Fibroblast of lung (primary cell): ENCODE measurements around the gene SPPL2A. TPM values are rescaled to one million over a fixed set of nuclear protein-coding genes. Genes with fewer than 3 reads are reported as not detected.
A peak's percentile ranks its signal among the peaks of the same experiment; 100 is the strongest.

Source experiments
- DNase-seq, 2 donors: peaks; one replicate each; pipeline versions ENCODE4 v3.0.0 to v3.0.0-alpha.2; 2010; ENCODE audit warnings: low read depth in 2 of 2
- H2AFZ ChIP-seq: 2 replicates; pipeline ENCODE4 v1.5.1; 2012; ENCODE audit warnings: low read length, control low read depth, inconsistent platforms
- H3K27ac ChIP-seq: 2 replicates; pipeline ENCODE4 v1.5.1; 2011; ENCODE audit warnings: low read length, control low read depth; ENCODE audit not compliant: insufficient read depth
- H3K27me3 ChIP-seq: 2 replicates; pipeline ENCODE4 v1.5.1; 2011; ENCODE audit warnings: mild to moderate bottlenecking, low read length; ENCODE audit not compliant: control insufficient read depth, insufficient read depth
- H3K36me3 ChIP-seq: 2 replicates; pipeline ENCODE4 v1.5.1; 2011; ENCODE audit warnings: low read length; ENCODE audit not compliant: control insufficient read depth, insufficient read depth
- H3K4me1 ChIP-seq: 2 replicates; pipeline ENCODE4 v1.5.1; 2011; ENCODE audit warnings: low read length; ENCODE audit not compliant: control insufficient read depth, insufficient read depth; ENCODE audit errors: extremely low read depth
- H3K4me2 ChIP-seq: 2 replicates; pipeline ENCODE4 v1.5.1; 2011; ENCODE audit warnings: low read length, control low read depth; ENCODE audit not compliant: insufficient read depth; ENCODE audit errors: extremely low read depth
- H3K4me3 ChIP-seq, 4 experiments: fragments of 200-600 bp in 1 of 4; sonication (generic) in 1 of 4; replicated peaks in 1 of 4; 2 replicates each; pipeline ENCODE4 v1.5.1; 2011 to 2016; ENCODE audit warnings: low read length in 4 of 4, low read depth in 3 of 4, mild to moderate bottlenecking in 3 of 4, control low read depth in 2 of 4, inconsistent platforms in 1 of 4, mixed read lengths in 1 of 4; ENCODE audit not compliant: insufficient read depth in 1 of 4; ENCODE audit errors: control extremely low read depth in 1 of 4
- H3K79me2 ChIP-seq: 2 replicates; pipeline ENCODE4 v1.5.1; 2012; ENCODE audit warnings: mild to moderate bottlenecking, low read length, inconsistent platforms; ENCODE audit not compliant: control insufficient read depth, insufficient read depth
- H3K9ac ChIP-seq: 2 replicates; pipeline ENCODE4 v1.5.1; 2011; ENCODE audit warnings: mild to moderate bottlenecking, low read length, control low read depth; ENCODE audit not compliant: insufficient read depth
- H3K9me3 ChIP-seq: 2 replicates; pipeline ENCODE4 v1.5.1; 2012; ENCODE audit warnings: low read depth, low read length; ENCODE audit not compliant: control insufficient read depth, insufficient read depth
- H4K20me1 ChIP-seq: 2 replicates; pipeline ENCODE4 v1.5.1; 2011; ENCODE audit warnings: low read length; ENCODE audit not compliant: control insufficient read depth, insufficient read depth; ENCODE audit errors: extremely low read depth
- EZH2 ChIP-seq: IDR thresholded peaks from 2 replicates; pipeline ENCODE4 v1.5.1; 2012; ENCODE audit warnings: low read length, control low read depth, mild to moderate bottlenecking; ENCODE audit errors: missing control alignments
- polyA plus RNA-seq, 2 donors: library from polyadenylated mRNA; depleted of rRNA in 1 of 2; stranded (reverse) in 1 of 2; unstranded in 1 of 2; fragments of >200 nt; gene quantifications; 2 replicates each; pipeline ENCODE4 v1.2.1, GENCODE V29; 2011 to 2012; ENCODE audit warnings: missing spikeins in 1 of 2
- total RNA-seq: library from RNA; depleted of rRNA; stranded (reverse); fragments of >200 nt; gene quantifications from 2 replicates; pipeline ENCODE4 v1.2.1, GENCODE V29; 2014
- TF ChIP-seq, protein P1 (sequence below), 2 donors: IDR thresholded peaks in 1 of 2; conservative IDR thresholded peaks in 1 of 2; 1 replicate in 1 of 2; 2 replicates in 1 of 2; pipeline ENCODE4 v1.5.1; 2011 to 2012; ENCODE audit warnings: low read length in 2 of 2, control low read depth in 1 of 2, inconsistent platforms in 1 of 2, low read depth in 1 of 2, mild to moderate bottlenecking in 1 of 2

Gene SPPL2A
- total and polyA plus RNA-seq, 2 donors (not counting 1 experiment from before 2014, with no cell fraction given): 97.6 to 120 TPM

DNA sequence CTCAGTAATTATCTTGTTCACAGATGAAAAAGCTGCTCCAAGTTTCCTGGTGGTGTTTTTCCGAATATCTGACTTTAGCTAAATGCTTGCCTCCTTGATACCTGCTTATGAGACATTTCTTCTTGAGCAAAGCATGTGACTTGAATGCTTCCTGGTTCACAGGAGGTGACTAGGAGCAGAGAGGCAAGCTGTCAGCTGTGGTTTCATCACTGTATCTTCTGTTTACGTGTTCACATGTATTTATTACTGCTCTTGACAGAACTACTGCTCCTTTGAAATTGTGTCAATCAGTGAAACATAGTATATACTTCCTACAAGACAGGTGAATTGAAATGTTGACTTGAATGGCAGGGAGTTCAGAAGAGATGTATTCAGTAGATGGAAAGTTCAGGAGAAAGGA is 8.9 kb upstream of the SPPL2A start:
- H3K36me3 ChIP-seq: no peaks in the 10 kb centered on the region
- H3K4me2 ChIP-seq: no peak overlapping the region
- TF ChIP-seq, protein P1, sequence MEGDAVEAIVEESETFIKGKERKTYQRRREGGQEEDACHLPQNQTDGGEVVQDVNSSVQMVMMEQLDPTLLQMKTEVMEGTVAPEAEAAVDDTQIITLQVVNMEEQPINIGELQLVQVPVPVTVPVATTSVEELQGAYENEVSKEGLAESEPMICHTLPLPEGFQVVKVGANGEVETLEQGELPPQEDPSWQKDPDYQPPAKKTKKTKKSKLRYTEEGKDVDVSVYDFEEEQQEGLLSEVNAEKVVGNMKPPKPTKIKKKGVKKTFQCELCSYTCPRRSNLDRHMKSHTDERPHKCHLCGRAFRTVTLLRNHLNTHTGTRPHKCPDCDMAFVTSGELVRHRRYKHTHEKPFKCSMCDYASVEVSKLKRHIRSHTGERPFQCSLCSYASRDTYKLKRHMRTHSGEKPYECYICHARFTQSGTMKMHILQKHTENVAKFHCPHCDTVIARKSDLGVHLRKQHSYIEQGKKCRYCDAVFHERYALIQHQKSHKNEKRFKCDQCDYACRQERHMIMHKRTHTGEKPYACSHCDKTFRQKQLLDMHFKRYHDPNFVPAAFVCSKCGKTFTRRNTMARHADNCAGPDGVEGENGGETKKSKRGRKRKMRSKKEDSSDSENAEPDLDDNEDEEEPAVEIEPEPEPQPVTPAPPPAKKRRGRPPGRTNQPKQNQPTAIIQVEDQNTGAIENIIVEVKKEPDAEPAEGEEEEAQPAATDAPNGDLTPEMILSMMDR (conservative IDR thresholded peaks at IDR 0.05 in 1 of 2, IDR thresholded peaks at IDR 0.05 in 1 of 2; ENCODE audit: low read depth in 1 of 2, low read length in 2 of 2): no peak
- no peak for TF ChIP-seq EZH2
- H3K9me3 ChIP-seq: no peaks in the 10 kb centered on the region
- DNase-seq: no peak
- H3K4me1 ChIP-seq: no peaks in the 10 kb centered on the region
- H4K20me1 ChIP-seq: no peaks in the 10 kb centered on the region
- H3K27me3 ChIP-seq: no peaks in the 10 kb centered on the region
- no peak overlapping the region for H3K27ac ChIP-seq
- no peak overlapping the region for H2AFZ ChIP-seq
- no peak overlapping the region for H3K9ac ChIP-seq
- H3K79me2 ChIP-seq: no peaks in the 10 kb centered on the region
- H3K4me3 ChIP-seq: no peak overlapping the region

DNA sequence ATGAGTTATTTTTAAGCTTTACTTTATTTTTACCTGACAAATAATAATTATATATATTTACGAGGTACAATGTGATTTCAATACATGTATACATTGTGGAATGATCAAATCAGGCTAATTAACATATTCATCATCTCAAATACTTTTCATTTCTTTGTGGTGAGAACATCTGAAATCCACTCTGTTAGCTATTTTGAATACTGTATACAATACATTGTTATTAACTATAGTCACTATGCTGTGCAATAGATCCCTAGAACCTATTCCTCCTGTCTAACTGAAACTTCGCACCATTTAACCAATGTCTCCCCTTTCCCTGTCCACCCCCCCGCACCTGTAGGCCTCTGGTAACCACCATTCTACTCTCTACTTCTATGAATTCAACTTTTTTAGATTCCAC is 7.9 kb upstream of the SPPL2A start:
- no peak overlapping the region for H3K9ac ChIP-seq
- H3K4me1 ChIP-seq: no peaks in the 10 kb centered on the region
- no peaks in the 10 kb centered on the region for H3K9me3 ChIP-seq
- H3K4me3 ChIP-seq: no peak overlapping the region
- no peaks in the 10 kb centered on the region for H3K27me3 ChIP-seq
- DNase-seq: peak in 1 of 2 donors; percentile 12
- no peaks in the 10 kb centered on the region for H4K20me1 ChIP-seq
- H2AFZ ChIP-seq: no peak overlapping the region
- H3K27ac ChIP-seq: no peak overlapping the region
- no peaks in the 10 kb centered on the region for H3K36me3 ChIP-seq
- H3K4me2 ChIP-seq: no peak overlapping the region
- TF ChIP-seq, protein P1 (conservative IDR thresholded peaks at IDR 0.05 in 1 of 2, IDR thresholded peaks at IDR 0.05 in 1 of 2; ENCODE audit: low read depth in 1 of 2, low read length in 2 of 2): no peak
- H3K79me2 ChIP-seq: no peaks in the 10 kb centered on the region

DNA sequence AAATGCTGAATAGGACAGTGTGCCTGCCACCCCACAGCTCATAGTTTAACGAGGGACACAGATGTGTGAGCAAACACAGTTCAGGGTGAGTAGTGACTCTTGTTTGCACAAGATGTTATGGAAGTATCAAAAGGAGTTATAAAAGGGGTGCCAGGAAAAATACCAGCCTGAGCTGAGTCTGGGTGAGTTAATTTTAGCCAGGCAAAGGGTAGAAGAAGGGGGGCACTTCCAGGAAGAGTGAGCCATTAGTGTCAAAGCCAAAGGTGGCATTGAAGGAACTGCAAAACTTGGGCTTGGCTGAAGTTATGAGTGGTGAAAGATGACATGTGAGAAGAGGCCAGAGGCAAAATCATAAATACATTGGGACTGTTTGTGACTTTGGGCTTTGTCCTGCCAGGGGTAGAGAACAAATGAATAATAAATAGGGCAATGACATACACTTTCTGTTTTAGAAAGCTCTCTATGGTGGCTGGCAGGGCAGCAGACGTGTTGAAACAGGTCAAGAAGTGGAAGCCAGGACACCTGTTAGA is 1.9 kb upstream of the SPPL2A start:
- TF ChIP-seq EZH2: no peak
- TF ChIP-seq, protein P1 (conservative IDR thresholded peaks at IDR 0.05 in 1 of 2, IDR thresholded peaks at IDR 0.05 in 1 of 2; ENCODE audit: low read depth in 1 of 2, low read length in 2 of 2): no peak
- no peaks in the 10 kb centered on the region for H4K20me1 ChIP-seq
- no peaks in the 10 kb centered on the region for H3K27me3 ChIP-seq
- no peak overlapping the region for H3K4me3 ChIP-seq
- no peaks in the 10 kb centered on the region for H3K9me3 ChIP-seq
- DNase-seq: no peak
- no peak overlapping the region for H2AFZ ChIP-seq
- H3K9ac ChIP-seq: no peak overlapping the region
- peaks cover 4% of the 10 kb centered on the region for H3K4me1 ChIP-seq
- H3K4me2 ChIP-seq: no peak overlapping the region
- no peak overlapping the region for H3K27ac ChIP-seq
- H3K36me3 ChIP-seq: no peaks in the 10 kb centered on the region
- peaks cover 19% of the 10 kb centered on the region for H3K79me2 ChIP-seq
